Measurements from ENCODE around the gene FARP1.

The FARP1 gene

DNA sequence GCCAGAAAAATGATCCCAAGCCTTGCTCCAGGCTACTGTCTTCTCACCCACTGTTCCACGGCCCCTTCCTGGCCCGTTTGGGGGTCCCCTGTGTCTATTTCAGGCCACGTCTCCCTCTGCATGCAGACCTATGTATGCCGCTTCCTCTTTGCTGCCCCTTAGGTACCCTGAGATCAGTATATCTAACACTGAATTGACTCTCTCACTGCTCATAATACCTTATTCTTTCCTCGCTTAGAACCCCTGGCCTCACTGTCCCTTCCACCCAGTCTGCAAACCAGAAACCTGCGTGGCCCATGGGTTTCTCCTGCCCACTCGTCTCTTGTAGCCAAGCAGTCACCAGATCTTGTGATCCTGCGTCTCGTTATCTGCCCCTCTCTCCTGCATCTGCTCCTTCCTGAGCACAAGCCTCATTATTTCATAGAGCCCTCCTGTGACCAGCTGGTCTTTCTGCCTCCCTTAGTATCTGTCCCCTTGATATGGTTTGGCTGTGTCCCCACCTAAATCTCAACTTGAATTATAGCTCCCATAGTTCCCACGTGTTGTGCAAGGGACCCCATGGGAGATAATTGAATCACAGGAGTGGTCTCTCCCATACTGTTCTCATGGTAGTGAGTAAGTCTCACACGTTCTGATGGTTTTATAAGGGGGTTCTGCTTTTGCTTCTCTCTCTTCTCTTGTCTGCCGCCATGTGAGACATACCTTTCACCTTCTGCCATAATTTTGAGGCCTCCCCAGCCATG lies 143.1 kb downstream of the FARP1 start:
- no peak for DNase-seq

DNA sequence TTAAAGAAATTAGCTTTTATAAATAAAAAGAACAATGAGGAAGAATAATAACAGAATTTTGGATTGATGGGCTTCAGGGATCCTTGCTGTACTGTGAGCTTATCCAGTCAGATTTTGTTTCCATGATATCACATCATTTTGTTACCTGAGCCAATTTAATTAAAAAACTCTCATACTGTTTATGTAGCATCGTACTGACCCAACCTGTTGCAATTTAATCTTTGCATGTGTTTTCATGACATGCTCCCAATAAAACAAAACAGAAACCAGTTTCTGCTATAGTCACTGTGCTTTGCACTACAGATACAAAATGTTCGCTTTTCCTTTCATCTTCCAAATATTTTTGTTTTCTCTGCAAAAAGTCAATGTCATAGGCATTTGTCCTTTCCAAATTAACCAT lies 143.9 kb downstream of the FARP1 start:
- DNase-seq, result no peak

DNA sequence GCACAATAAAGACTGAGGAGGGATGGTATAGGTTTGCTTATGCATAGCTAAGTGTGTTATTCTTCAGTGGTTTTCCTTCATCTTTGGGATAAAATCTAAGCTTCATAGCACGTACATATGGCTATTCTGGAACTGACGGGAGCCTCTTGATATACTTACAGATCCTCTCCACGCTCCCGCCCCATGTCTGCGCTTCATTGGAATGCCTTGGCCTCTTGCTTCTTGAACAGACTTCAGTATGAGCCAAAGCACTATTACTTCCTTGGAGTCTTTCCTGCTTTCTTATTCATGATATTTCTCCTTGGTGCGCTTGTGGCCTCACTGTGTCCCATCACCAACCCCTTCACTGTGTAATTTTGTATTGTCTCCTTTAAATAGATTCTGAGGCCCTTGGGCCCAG lies 145.3 kb downstream of the FARP1 start:
- no peak for DNase-seq

DNA sequence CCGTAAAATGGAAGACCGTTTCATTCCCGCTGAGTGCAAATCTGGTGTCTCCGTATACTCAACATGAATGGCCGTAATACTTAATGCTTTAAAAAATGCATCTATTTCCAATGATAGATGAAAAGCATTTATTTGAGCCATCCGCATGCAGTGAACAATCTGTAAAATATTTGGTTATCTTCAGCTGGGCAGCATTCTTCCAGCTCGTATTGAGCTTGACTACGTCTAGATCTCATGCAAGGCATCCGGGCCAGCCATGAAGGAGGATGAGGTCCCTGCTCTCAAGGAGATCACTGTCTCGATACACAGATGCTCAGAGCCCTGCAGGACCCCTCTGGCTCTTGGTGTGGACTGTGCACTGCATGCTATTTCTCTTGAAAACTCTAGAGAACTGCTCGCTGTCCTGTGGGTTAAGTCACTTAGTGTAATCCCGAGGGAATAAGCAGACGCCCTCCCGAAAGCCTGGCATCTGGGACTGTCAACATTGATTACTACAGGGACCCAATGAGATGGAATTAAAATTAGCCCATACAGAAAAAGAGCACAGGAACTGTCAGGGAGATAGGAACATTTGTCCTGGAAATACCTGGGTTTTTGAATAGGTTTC lies 146.5 kb downstream of the FARP1 start:
- DNase-seq, result no peak

DNA sequence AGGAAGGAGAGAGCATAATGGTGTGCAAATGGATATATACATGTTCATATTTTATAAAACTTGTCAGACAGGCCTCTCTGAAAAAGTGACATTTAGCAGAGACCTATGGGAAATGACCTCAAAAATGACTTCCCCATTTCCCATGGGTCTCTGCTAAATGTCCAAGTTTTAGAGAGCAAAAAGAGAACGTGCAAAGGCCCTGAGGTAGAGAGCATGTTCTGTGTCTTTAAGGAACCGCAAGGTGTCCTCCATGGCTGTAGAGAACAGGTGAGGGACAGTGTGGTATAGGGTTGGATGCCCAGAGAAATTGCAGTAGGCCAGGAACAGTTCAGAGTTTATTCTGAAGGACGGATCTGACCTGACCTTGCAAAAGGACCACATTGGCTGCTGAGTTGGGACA lies 147.4 kb downstream of the FARP1 start:
- DNase-seq, result no peak

DNA sequence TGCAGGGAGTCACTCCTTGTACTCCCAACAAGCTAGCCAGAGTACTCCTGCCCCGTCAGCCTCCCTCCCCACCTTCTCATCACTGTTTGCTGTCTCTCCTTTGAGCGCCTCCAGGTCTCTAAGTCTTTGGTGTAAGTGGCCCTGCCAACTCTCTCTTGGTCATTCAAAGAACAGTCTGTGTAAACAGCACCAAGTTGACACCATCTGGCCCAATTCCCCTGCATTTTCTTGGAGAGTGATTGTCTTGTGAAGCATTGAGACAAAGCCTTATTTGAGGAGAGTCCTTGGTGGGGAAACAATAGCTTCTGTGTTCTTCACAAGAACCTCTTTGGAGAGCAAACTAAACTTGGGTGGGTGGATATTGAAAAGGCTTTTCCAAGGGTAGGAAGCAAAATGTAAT lies 148.8 kb downstream of the FARP1 start:
- no peak for DNase-seq

DNA sequence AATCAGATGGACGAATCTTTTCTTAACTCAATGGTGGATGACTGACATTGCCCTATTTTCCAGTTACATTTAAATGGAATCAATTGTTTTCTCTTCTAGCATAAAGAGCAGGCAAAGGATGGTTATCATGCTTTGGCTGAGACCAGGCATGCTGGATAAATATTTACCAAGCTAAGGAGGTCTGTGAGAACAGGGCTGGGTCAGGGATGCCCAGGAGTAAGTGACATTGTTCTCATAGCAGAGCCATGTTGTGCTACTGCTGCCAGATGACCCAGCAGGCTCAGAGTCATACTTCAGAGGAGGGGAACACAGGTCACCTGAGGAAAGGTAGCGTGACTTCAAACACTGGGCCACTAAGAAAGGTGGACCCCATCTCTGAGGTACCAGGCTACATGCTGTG lies 150.2 kb downstream of the FARP1 start:
- no peak for DNase-seq

DNA sequence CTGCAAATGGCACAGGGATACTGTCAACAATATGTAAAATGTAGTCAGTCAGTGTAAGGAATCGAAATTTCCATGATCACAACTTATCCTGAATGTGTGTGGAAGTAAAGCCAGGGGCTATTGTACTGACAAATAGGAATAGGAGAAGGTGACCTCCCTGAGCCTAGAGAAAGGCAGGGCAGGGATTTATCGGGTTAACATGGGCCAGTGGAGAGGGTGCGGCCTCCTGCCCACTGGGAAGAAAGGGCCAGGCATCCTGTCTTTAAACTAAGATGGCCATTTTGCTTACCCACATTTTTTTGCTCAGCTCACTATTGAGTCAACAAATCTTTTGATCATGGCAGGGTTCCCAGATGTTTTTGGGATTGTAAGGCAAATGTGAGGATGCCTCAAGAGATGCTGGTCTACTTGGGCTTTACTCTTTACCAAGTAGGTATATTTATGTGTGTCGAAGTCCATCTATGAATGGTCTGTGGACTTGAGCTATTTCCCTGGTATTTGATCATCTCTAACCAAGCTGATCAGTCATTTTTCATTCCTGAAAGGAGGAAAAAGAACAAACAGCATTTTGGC lies 150.8 kb downstream of the FARP1 start:
- no peak for DNase-seq

DNA sequence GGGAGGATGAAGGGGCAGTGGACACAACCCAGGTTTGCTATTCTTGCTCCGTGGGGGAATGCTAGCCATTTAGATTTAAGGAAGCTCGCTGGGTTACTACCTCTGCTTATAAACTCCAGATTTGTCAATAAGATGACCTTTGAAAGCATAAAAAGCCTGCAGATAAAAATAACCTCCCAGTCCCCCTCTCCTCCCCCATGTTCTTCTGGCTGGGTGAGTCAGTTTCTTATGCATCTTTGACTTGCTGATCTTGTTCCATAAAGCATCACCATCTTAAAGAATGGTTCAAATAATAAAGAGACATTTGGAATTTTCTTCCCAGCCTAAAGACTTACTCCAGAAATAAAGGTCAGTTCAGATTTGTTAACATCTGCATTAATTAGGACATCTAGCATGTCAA lies 152.5 kb downstream of the FARP1 start:
- DNase-seq, result no peak

DNA sequence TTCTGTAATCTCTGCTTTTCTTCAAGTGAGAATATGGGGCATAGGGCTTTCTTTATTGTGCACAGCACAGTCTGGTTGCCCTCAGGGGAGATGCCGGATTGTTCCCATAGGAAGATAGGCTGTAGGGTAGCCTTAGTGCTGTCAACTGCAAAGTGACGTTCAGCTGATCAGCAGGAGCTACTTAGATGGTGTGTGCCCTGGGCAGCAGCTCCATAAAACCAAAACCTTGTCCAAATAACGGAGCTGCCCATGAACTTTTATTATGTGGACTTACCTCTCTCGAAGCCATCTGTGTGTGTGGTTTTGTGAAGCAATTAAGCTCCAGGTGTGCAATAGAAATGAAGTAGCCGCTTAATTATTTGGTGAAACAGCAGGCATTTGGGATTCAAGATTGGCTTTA lies 154.2 kb downstream of the FARP1 start:
- DNase-seq, result no peak

DNA sequence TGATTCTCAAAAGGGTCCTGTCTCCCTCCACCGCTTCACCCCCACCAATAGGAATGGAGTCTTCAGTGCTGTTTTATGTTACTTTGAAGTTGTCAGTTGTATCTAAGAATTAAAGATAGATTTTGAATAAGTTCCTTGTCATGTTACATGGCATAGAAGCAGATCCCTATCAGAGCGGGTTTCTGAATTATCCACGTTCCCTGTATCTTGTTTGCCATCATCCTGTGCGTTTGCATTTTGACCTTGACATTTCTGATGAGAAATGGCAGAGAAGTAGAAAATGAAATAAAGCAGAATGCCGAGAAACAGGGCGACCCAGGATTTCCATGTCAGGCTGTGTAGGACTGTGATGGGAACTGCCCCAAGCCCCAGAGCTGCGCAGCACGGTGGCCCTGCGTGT lies 154.9 kb downstream of the FARP1 start:
- DNase-seq, result no peak

DNA sequence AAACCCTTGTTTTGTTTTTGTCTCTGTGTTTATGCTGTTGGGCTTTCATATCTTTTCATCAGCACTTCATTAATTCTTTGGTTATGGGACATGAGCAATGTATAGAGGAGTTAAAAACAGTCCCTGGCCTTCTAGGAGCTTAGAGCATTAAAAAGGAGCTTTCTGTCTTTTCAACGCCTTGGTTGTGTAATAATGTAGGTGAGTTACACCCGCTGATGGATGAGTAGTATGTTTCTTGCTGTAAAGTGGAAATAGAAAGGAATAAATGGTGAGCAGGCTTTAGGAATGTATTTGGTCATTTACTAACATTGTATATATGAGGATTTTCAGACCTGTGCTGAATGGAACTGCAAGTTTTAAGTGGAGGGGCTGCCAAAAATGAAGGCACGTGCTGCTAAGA lies 155.7 kb downstream of the FARP1 start:
- no peak for DNase-seq

DNA sequence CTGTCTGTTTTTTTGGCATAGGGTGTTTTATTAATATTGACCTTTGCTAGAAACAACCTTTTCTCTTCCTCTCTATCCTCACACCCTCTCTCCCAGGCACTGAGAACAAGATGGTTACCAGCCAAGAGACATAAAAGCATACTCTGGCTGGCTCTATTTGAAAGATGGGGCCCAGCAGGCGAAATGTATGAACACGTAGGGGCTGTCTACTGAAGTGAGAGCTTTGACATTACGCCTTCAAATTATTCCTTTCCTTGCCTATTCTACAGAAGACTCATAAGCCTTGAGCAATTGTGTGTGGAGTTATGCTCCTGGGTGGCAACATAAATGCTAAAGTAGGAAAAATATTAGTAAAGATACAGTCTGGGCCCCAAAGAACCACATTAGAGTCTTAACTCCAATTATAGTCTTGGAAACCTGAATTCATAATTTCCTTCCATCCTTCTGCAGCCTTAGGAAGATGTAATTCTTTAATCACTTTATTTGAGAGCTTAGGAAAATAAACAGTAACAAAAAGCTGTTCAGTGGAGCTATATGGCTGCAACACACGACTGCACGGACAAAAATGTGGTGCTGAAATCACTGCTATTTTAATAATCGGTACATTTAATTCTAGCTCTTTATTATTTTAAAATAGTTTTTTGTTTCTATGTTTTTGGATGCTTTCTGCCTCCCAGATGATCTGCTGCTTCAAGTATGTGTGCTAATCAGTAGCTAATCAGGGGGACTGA lies 156.5 kb downstream of the FARP1 start:
- DNase-seq, result no peak

DNA sequence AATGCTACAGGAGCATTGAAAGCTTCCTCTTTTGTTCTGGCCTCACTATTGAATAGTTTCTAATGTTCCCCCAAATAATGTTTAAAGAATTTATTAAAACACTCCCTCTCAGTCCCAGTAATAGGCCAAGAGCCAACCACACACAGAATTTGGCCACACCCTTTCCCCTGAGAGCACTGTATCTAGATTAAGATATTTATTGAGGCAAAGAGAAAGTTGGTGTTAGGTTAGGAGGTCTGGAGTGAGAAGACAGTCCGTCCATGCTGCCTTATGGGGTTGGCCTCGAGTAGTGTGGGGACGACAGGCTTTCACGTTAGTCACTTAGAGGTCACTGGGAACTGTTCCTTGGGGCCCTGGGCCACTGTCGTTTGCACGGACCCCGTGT lies 157.1 kb downstream of the FARP1 start:
- no peak for DNase-seq

DNA sequence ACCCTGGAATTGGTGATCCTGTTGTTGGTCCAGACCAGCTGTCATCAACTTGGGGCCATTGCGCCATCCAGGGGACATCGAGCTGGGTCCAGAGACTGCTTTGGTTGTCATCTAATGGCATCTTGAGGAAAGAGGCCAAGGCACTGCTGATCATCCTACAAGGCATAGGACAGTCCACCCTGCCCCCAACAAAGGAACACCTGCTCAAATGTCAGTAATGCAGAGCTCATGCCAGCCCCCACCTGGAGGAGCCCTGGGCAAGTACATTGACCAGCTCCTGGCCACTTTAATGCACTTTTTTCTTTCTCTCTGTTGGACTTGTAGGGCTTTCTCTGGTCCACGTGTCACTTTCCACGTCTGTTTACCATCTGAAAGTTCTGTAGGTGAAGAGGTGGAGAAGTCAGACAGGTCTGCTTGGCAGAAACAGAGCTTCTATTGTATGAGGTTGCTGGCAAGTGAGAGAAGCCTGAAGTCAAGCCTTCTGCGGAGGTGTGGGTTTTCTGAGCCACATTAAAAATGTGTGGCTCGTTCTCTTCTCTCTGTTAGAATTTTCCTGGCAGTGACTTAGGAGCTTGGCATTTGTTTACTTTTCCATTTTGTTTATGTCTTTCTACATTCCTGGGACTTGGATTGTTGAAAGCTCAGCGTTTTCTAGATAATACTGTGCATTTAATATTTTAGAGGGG lies 158.2 kb downstream of the FARP1 start:
- no peak for DNase-seq

DNA sequence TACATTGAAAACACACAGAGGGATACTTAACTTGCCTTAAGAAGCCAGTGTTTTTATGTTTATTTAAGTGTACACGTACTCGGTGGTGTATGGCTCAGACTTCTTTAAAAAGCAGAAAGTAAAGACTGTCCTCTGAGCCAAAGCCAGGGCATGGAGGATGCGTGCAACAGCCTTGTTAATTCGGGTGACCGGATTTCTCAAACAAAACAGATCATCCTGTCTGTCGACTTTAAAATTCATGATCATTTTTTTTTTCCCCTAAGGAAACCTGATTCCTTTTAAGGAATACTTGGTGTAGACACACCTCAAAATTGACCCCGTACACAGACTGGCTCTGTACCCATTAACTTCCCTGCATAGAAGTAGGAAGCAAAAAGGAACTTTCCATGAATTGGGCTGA lies 158.8 kb downstream of the FARP1 start:
- no peak for DNase-seq

DNA sequence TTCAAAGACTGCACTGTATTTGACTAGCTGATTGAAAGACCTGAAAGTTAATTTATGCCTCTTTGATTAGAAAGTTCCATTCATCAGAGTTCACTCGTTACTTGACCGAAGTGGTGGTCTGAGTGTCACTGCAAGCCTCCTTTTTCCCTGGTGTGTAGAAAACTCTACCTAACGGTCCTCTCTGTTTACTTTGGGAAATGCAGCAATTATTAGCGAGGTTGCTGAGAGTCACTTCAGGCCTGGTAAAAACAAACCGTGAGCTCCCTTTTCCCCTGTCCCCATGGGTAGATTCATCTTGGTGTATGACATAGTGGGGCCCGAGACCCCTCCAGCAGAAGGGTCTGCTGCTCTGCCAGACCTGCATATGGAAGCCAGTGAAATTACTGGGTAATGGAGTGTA lies 161.0 kb downstream of the FARP1 start:
- no peak for DNase-seq

DNA sequence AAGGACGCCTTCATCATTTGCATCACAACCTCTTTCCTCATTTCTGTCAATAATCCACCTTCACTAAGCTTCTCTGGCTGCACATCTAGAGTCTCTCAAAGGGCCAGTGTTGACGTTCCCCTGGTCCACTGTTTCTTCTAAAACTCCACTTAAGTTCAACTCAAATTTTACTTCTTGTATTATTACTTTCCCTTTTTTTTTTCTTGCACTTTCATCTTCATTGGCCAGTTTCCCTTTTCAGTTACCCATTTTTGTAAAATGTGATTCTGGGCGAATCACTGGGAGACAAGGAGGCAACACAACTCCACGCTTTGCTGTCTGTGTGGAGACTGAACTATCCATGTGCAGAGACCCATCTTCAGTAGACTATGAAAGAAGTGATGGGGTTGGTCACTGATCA lies 162.8 kb downstream of the FARP1 start:
- DNase-seq, result no peak

DNA sequence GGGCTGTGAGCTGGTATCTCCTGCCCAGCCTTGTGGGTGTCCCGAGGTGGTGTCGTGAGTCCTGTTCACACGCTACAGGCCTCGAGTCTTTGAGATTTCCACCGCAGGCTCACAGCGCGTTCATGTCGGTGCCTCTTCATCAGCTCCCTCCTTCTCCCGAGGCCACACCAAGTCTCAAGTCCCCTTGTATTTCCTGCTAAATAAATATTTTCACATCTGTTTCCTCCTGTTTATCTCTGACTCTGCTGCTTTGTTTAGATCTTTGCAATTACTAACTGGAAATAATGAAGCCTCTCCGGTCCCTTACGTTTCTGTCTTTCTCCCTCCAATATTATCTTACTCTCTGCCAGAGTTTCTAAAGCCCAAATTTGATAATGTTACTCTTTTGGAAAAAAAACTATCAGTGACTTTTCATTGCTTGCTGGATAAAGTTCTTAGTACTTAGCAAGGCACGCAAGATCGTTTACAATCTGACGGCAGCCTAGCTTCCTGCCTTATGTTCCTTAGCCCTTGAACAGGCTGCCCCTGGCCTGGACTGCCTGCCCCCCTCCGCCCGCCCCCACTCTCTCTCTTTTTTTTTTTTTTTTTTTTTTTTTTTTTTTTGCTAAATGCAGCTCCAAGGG lies 164.7 kb downstream of the FARP1 start:
- peak; percentile 55 for DNase-seq

DNA sequence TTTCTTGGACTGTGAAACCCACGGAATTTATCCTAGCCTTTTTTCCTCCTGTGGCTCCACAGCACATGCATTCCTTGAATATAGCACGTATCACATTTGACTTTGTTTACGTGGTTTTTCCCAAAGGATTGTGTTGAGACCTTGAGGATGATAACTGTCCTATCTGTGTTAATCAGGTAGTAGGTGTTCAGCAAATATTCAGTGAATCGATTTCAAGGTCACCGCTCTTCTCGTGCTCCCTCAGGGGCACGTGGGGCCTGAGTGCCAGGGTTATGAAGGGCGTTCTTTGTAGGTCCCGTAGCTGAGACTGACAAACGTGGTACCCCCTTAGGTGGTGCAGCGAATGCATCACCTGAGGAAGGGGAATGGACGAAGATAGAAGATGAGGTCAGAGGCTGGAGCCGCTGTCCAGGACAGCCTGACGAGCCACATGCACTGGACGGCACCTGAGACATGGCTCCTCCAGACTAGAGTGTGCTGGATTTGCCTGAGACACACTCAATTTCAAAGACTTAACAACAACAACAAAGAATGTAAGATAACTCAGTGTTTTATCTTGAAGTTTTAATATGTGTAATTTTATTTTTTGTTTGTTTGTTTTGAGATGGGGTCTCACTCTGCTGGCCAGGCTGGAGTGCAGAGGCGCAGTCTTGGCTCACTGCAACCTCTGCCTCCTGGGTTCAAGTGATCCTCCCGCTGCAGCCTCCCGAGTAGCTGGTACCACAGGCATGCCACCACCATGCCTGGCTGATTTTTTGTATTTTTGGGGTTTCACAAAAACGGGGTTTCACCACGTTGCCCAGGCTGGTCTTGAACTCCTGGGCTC lies 165.4 kb downstream of the FARP1 start:
- DNase-seq, result no peak

DNA sequence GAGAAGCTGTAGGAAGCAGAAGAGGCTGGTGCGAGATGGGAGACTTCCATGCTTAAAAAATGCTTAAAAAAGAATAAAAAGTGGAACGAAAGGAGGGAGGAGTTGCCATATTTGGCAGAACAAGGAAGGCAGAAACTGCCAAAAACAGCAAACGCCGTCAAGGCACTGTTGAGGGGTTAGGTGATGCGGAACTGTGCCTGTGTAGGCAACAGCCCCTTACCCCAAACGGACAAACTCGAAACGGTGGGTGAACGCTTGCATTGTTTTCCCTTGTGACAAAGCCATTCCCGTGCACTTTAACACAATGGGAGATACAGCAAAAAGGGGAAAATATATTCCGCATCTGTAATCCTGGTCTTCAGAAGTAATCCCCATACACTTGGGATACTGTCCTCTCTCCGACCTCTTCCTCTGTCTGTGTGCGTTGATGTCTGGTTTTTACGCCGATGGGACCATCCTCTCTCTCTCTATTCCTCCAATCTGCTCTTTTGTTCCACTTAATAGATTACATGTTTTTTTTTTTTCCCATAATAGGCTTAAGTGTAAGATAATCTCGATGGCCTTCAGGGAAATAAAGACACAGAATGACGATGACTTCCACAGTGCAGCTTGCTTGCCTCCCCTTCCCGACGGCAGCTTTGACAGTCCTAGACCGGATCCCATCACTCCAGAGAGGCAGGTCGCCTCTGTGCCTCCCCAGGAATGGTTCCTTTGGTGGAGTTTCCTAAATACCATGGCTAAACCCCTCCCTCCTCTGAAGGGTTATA lies 166.9 kb downstream of the FARP1 start:
- DNase-seq, result no peak
